Measurements from ENCODE around the gene RGL3. TPM values are rescaled to one million over a fixed set of nuclear protein-coding genes. Genes with fewer than 3 reads are reported as not detected.
"Not testable (repeated sequence)": the region's sequence is repeated elsewhere in the genome, so short reads cannot be mapped to it uniquely, and the experiment has no call there.

Gene RGL3
- total RNA-seq, 1 experiment from 2014 or later, result 65.9 TPM

DNA sequence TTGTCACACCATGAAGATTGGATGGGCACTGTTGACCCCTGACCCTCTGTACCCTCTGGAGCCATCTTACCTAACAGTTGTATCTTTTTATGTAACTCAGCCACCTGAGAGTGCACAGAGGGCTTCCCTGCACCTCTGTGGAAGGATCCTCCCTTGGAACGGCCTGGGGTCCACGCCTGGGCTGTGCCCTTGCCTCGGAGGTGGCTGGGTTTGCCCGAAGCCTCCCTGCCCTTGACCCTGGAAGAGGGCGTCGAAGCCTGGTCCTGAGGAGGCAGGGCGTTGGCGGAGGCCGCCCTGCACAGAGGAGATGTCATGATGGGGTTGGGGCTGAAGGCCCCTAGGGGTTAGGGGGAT is 15.6 kb upstream of the RGL3 start:
- no peak overlapping the region for H4K8ac ChIP-seq (replicated peaks; ENCODE audit: insufficient read length, low read depth, low read length)
- DNase-seq, result no peak
- Mint-ChIP-seq H3K27ac (peak overlapping the region in 1 of 3 experiments; percentile 70; a peak in 2 of 7 replicates), H3K4me3 (peak overlapping the region; percentile 98 to 100), H3K4me1 (peaks cover 10 to 17% of the 10 kb centered on the region in 2 experiments), H3K36me3 (ENCODE audit: insufficient read depth in 1 of 3, low read depth in 3 of 3) (peaks cover 21 to 36% (median 34%) of the 10 kb centered on the region in 3 experiments), H3K9me3 (no peaks in the 10 kb centered on the region), H3K27me3 (ENCODE audit: low read depth) (peaks cover 2% of the 10 kb centered on the region; the same call in 1 of the 2 replicates)
- H3K4me2 ChIP-seq (ENCODE audit: insufficient read depth, insufficient read length, low read length), result peak overlapping the region; percentile 77
- H3K23me2 ChIP-seq (ENCODE audit: insufficient read length, low read depth, low read length, poor library complexity, severe bottlenecking), result peaks cover 9% of the 10 kb centered on the region
- H3K14ac ChIP-seq (ENCODE audit: insufficient read depth, low read length), result no peak overlapping the region
- H2BK5ac ChIP-seq (ENCODE audit: insufficient read length, low read length), result no peak overlapping the region
- no peak overlapping the region for H4K91ac ChIP-seq (ENCODE audit: insufficient read length, low read depth, low read length)
- H3K23ac ChIP-seq (ENCODE audit: insufficient read length, low read depth, low read length), result no peak overlapping the region
- no peak overlapping the region for H3K27ac ChIP-seq (ENCODE audit: insufficient read length, low read depth, low read length)
- no peak overlapping the region for H2BK20ac ChIP-seq (ENCODE audit: low read depth, low read length, poor library complexity, severe bottlenecking)
- no peak overlapping the region for H2BK15ac ChIP-seq (ENCODE audit: low read depth, low read length)
- H4K20me1 ChIP-seq (ENCODE audit: control insufficient read depth, insufficient read depth, insufficient read length), result no peaks in the 10 kb centered on the region
- peak overlapping the region; percentile 6 for H3K9ac ChIP-seq (ENCODE audit: extremely low read depth, insufficient read length, low read length)
- no peaks in the 10 kb centered on the region for H3K9me3 ChIP-seq (ENCODE audit: control insufficient read depth, low read depth, low read length)
- no peaks in the 10 kb centered on the region for H3K27me3 ChIP-seq (ENCODE audit: insufficient read depth, low read length)
- no peak overlapping the region for H2AFZ ChIP-seq (ENCODE audit: low read length)
- H3K4ac ChIP-seq (ENCODE audit: low read depth, low read length), result no peak overlapping the region
- peaks cover 7% of the 10 kb centered on the region for H3K79me1 ChIP-seq (ENCODE audit: insufficient read depth, low read depth, low read length, poor library complexity, severe bottlenecking)
- H2AK5ac ChIP-seq (ENCODE audit: insufficient read length, low read length), result no peak overlapping the region
- H3T11ph ChIP-seq (ENCODE audit: low read length), result no peak overlapping the region
- no peak overlapping the region for H2BK12ac ChIP-seq (ENCODE audit: insufficient read length, low read depth, low read length)
- H3K18ac ChIP-seq (ENCODE audit: insufficient read length, low read depth, low read length), result no peak overlapping the region
- H3K79me2 ChIP-seq (ENCODE audit: insufficient read depth, low read length), result peaks cover 4% of the 10 kb centered on the region; the same call in 1 of the 2 replicates
- no CpG with 5 or more reads among the region's 9 CpGs for WGBS (ENCODE audit: extremely low coverage, insufficient read length, low lambda C conversion rate)
- H3K56ac ChIP-seq (ENCODE audit: insufficient read length, low read depth, low read length), result no peak overlapping the region
- peaks cover 3% of the 10 kb centered on the region; the same call in 1 of the 2 replicates for H3K4me1 ChIP-seq (ENCODE audit: insufficient read depth, low read length)
- H2BK120ac ChIP-seq (ENCODE audit: low read depth, low read length, poor library complexity, severe bottlenecking), result no peak overlapping the region
- TF ChIP-seq, protein P1, sequence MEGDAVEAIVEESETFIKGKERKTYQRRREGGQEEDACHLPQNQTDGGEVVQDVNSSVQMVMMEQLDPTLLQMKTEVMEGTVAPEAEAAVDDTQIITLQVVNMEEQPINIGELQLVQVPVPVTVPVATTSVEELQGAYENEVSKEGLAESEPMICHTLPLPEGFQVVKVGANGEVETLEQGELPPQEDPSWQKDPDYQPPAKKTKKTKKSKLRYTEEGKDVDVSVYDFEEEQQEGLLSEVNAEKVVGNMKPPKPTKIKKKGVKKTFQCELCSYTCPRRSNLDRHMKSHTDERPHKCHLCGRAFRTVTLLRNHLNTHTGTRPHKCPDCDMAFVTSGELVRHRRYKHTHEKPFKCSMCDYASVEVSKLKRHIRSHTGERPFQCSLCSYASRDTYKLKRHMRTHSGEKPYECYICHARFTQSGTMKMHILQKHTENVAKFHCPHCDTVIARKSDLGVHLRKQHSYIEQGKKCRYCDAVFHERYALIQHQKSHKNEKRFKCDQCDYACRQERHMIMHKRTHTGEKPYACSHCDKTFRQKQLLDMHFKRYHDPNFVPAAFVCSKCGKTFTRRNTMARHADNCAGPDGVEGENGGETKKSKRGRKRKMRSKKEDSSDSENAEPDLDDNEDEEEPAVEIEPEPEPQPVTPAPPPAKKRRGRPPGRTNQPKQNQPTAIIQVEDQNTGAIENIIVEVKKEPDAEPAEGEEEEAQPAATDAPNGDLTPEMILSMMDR (conservative IDR thresholded peaks at IDR 0.05), result no peak
- H4K5ac ChIP-seq (ENCODE audit: insufficient read length, low read depth, low read length), result no peak overlapping the region

DNA sequence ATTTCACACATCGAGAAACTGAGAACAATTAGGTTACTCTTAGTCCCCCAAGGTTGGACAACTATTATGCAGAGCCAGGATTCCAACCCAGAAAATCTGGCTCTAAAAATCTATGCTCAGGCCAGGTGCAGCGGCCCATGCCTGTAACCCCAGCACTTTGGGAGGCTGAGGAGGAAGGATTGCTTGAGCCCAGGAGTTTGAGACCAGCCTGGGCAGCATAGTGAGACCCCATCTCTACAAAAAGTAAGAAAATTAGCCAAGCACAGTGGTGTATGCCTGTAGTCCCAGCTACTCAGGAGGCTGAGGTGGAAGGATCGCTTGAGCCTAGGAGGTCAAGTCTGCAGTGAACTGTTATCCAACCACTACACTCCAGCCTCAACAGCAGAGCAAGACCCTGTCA is 14.4 kb upstream of the RGL3 start:
- not testable (repeated sequence) for H3K79me1 ChIP-seq (ENCODE audit: insufficient read depth, low read depth, low read length, poor library complexity, severe bottlenecking); H3K27me3 ChIP-seq (ENCODE audit: insufficient read depth, low read length); H4K8ac ChIP-seq (replicated peaks; ENCODE audit: insufficient read length, low read depth, low read length); H3K18ac ChIP-seq (ENCODE audit: insufficient read length, low read depth, low read length); H3T11ph ChIP-seq (ENCODE audit: low read length); H3K9me3 ChIP-seq (ENCODE audit: control insufficient read depth, low read depth, low read length); H3K4me3 Mint-ChIP-seq; H3K23ac ChIP-seq (ENCODE audit: insufficient read length, low read depth, low read length); H3K27ac Mint-ChIP-seq; H2AK5ac ChIP-seq (ENCODE audit: insufficient read length, low read length); H2BK120ac ChIP-seq (ENCODE audit: low read depth, low read length, poor library complexity, severe bottlenecking); H3K9me3 Mint-ChIP-seq; DNase-seq; H2AFZ ChIP-seq (ENCODE audit: low read length); H3K4me1 ChIP-seq (ENCODE audit: insufficient read depth, low read length); H3K27me3 Mint-ChIP-seq (ENCODE audit: low read depth); H3K27ac ChIP-seq (ENCODE audit: insufficient read length, low read depth, low read length); H4K91ac ChIP-seq (ENCODE audit: insufficient read length, low read depth, low read length); H3K79me2 ChIP-seq (ENCODE audit: insufficient read depth, low read length); H2BK15ac ChIP-seq (ENCODE audit: low read depth, low read length); H2BK20ac ChIP-seq (ENCODE audit: low read depth, low read length, poor library complexity, severe bottlenecking); H4K5ac ChIP-seq (ENCODE audit: insufficient read length, low read depth, low read length); H3K14ac ChIP-seq (ENCODE audit: insufficient read depth, low read length); H2BK12ac ChIP-seq (ENCODE audit: insufficient read length, low read depth, low read length); H4K20me1 ChIP-seq (ENCODE audit: control insufficient read depth, insufficient read depth, insufficient read length); H3K4ac ChIP-seq (ENCODE audit: low read depth, low read length); H3K23me2 ChIP-seq (ENCODE audit: insufficient read length, low read depth, low read length, poor library complexity, severe bottlenecking); H3K56ac ChIP-seq (ENCODE audit: insufficient read length, low read depth, low read length); H2BK5ac ChIP-seq (ENCODE audit: insufficient read length, low read length); H3K4me2 ChIP-seq (ENCODE audit: insufficient read depth, insufficient read length, low read length); H3K9ac ChIP-seq (ENCODE audit: extremely low read depth, insufficient read length, low read length)
- WGBS (ENCODE audit: extremely low coverage, insufficient read length, low lambda C conversion rate), result no CpG with 5 or more reads among the region's 3 CpGs
- Mint-ChIP-seq H3K36me3 (ENCODE audit: insufficient read depth in 1 of 3, low read depth in 3 of 3) (peaks cover 19 to 30% (median 27%) of the 10 kb centered on the region in 3 experiments), H3K4me1 (peaks cover 10 to 17% of the 10 kb centered on the region in 2 experiments)

All from H9 (cell line).